ENCODE measurements around the gene MLKL.
"Not testable (repeated sequence)": the region's sequence is repeated elsewhere in the genome, so short reads cannot be mapped to it uniquely, and the experiment has no call there.

MLKL gene

DNA sequence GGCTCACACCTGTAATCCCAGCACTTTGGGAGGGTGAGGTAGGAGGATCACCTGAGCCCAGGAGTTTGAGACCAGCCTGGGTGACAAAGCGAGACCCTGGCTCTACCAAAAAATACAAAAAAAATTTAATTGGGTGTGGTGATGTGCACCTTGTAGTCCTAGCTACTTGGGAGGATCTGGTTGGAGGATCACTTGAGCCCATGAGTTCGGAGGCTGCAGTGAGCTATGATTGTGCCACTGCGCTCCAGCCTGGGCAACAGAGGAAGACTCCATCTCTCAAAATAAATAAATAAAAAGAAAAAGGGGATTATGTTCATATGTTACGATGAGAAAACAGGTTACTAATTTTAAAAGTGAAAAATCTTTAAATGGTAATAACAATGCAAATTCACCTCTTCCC, 996 bp downstream of the MLKL start:
- DNase-seq (ENCODE audit: low spot score) = no peak

DNA sequence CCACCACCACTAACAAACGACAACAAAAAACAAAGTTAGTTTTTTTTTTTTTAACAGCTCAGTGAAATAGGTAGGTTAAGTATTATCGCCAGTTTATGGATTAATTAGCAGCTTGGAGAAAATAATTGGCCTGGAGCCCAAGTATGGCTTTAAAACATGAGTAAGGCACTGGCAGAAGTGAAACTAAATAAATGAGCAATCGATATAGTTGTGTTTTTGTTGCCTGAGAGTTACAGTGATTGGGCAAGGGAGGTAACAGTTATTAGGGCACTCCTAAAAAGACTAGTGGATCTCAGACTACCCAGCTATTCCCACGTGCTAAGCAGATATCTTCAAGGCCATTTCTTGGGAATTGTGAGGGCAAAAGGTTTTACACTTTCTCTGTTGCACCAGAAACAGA, 2.4 kb downstream of the MLKL start:
- no peak for DNase-seq (ENCODE audit: low spot score)

DNA sequence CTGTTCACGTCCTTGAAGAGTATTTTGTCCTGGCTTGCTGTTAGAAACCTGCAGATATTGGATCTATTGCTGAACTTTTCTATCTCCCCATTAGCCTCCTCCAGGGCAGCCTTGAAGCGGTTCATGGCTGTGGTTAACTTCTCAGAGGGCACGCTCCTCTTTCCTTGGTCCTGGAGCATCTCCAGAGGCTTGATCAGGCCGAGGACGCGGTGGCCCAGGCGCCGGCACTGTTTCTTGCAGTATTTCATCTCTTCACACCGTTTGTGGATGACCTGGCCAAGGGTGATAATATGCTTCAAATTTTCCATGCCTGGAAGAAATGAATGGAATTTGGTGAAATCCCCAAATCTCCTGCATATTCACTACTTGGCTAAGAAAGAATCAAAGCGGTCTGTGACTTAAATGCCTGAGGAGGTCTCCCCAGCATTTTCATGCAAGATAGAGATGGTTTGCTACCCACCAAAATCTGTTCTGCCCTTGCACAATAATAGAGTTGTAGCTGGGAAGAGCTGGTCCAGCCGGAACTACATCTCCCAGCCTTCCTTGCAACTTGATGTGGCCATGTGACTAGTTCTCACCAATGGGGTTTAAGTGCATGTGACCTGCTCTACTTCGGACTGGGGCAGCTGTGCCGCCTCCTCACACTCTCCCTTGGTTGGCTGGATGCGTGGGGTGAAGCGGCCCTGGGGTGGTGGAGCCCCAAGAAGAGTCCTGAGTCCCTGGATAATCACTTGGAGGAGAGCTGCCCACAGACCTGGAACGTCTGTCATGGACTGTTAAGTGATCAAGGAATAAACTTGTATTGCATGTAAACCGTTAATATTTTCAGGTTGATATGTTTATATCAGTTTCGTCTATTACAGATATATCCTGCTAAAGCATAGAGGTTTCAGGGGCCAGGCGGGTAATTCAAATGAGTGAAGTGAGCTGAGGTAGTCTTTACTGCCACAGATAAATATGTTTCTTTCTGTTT, 4.9 kb downstream of the MLKL start:
- peak; percentile 88 for DNase-seq (ENCODE audit: low spot score)

DNA sequence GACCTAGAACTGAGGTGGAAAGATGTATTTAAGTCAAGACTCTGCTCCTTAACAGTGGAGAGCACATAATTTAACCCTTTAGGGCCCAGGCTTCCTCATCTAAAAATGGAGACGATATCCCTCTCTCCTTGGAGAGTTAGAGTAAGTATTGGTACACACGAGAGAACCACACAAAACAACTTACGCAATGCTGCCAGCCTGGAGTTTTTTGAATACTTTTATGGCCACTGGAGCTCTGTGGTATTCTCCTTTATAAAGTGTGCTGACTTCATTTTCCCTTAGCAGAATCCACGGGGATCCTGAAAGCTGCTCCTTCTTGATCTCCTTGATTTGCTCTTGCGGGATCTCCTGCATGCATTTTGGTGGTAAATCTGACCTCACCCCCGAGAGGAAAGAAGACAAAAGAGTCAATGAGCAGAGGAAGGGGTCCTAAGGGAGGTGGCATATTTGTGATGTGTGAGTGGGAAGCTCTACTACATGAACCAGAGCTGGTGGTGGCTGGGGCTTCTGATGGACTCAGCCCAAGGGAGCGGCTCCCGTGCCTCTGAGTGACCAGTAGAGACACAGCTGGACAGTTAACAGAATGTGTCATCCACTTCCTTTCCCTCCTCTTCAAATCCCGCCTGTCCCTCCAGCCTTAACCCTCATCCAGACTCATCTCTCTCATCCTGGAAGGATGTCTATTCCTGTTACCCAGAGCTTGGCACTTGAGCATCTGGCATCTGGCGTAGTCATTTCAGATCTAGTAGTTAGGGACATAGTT, 9.4 kb downstream of the MLKL start:
- DNase-seq (ENCODE audit: low spot score) = no peak

DNA sequence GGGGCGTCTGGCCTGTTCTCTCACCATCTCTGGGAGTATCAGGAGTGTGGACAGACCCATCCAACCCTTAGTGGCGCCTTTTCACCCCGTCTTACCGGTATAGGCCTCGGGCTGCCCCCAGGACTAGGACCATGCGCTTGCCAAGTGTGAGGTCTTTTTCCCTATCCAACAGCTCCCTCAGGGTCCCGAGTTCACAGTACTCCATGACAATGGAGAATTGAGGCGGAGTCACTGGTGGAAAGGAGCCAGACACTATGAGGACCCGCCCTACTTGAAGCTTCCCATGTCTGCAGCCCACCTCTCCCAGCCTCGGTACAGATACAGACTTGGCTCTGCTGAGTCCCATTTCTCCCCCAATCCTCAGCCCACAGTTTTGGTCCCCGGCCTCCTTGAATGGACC, 18.1 kb downstream of the MLKL start:
- DNase-seq (ENCODE audit: low spot score) = no peak

DNA sequence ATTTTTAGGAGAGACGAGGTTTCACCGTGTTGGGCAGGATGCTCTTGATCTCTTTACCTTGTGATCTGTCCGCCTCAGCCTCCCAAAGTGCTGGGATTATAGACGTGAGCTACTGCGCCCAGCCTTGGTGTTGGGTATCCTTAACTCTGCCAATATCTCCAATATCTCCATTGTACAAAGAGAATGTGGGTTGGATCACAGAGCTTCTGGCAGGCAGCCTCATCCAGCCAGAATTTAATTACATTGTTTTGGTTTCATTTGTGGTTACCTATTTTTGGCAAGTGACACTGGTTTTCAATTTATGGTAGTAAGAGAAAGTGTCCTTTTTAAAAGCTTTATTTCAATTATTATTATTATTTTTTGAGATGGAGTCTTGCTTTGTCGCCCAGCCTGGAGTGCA, 20.0 kb downstream of the MLKL start:
- DNase-seq (ENCODE audit: low spot score) = no peak

DNA sequence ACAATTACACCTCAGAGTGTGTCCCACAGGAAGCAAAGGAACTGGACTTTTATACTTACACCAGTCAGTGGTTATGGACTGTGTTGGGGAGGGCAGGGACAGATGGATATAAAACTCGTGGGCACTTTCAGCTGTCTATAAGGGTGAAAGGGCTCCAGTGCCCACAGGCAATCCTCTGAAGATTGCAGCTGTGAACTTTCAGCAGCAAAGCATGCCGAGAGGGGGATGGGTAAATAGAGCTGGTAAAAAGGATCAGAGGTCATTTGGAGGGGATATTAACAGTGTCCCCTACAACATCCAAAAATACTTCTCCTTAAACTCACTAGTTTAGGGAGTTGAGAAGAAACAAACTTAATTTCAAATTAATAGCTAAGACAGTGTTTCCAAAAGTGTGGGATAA, 20.7 kb downstream of the MLKL start:
- DNase-seq (ENCODE audit: low spot score) = no peak

DNA sequence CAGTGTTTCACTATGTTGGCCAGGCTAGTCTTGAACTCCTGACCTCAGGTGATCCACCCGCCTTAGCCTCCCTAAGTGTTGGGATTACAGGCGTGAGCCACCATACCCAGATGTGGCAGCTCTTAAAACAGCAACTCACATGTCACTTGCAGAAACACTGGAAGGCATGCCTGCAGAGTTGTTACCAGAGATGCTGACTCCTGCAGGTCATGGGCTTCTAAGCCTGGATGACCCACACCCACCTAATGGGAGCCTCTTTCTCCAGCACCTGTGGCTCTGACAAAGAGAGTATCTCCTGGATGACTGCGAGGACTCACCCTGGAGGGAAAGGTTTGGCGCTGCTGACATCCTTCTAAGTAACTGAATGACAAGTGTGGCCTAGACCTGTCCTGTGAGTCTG, 22.8 kb downstream of the MLKL start:
- no peak for DNase-seq (ENCODE audit: low spot score)

DNA sequence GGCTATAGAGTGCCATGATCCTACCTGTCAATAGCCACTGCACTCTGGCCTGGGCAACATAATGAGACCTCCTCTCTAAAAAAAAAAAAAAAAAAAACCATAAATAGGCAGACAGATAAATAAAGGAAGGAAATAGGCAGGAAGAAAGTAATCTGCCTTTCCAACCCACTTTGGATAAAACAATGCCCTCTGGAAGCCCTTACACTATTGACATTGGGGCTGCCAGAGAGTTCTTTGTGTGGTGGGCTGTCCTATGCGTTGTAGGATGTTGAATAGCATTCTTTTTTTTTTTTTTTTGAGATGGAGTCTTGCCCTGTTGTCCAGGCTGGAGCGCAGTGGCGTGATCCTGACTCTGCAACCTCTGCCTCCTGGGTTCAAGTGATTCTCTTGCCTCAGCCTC, 26.8 kb downstream of the MLKL start:
- DNase-seq (ENCODE audit: low spot score) = no peak

DNA sequence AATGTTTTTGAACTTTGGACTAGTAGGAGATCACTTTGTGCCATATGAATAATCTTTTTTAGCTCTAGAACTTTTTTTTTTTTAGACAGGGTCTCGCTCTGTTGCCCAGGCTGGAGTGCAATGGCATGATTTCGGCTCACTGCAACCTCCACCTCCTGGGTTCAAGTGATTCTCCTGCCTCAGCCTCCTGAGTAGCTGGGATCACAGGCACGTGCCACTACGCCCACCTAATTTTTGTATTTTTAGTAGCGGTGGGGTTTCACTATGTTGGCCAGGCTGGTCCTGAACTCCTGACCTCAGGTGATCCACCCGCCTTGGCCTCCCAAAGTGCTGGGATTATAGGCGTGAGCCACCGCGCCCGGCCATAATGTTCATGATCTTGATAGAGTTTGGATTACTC, 31.8 kb downstream of the MLKL start:
- DNase-seq (ENCODE audit: low spot score) = not testable (repeated sequence)

DNA sequence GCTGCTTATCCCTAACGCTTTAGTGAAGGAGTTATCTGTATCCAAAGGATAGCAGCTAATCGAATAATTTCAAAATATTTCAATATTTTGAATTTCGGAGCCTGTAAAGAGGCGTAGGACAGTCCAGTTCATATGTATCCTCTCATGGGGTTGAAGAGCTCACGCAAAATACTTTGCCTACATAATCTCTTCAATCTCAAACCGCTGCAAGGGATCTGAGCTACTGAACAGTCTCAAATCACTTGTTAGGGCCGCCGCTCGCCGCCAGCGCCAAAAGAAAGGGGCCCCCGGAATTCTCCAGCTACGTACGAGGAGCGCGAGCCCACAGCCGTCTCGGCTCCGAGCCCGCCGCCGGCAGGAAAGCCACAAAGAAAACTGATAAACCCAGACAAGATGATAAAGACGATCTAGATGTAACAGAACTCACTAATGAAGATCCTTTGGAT, 33.4 kb downstream of the MLKL start:
- peak; percentile 15 for DNase-seq (ENCODE audit: low spot score)

DNA sequence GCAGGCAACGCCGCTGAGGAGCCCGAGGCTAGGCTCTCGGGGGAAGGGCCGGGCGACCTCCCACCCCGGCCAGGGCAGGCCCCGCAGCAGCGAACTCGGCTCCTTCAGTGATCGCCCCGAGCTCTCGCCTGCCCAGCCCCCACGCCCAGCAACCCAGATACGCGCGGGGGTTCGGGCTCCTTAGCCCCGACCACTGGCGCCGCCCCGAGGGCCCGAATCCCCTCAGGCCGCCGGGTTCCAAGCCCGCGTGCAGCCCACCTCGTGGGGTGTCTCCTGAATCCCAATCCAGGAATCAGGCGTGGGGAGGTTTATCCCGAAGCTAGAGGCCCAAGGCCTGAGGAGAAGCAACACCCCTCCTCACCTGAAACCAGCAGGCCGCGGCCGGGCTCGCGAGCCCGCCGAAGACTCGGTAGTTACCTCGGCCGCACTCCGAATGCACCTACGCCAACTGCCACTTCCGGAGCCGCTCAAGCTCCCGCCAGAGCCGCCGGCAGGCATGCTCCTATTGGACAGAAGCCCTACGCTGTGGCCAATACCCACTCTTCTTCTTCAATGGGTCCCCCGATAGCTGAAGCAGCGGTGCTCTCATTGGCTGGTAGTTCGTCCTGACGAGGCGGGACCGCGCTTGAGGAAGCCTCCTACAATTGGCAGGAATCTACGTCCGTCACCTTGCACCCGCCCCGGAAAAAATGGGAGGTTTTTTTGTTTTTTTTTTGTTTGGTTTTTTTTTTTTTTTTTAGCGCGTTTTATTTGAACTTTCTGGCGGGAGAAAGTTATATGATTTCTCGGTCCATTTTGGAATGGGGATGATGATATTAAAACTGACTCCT, 34.0 kb downstream of the MLKL start, which contains the start of gene RFWD3:
TSS of gene RFWD3 (minus strand) at position 453 of the 830 bp plus-strand sequence. CDS start 5,428 bp downstream, outside the sequence.
- DNase-seq (ENCODE audit: low spot score) = peak; percentile 100

DNA sequence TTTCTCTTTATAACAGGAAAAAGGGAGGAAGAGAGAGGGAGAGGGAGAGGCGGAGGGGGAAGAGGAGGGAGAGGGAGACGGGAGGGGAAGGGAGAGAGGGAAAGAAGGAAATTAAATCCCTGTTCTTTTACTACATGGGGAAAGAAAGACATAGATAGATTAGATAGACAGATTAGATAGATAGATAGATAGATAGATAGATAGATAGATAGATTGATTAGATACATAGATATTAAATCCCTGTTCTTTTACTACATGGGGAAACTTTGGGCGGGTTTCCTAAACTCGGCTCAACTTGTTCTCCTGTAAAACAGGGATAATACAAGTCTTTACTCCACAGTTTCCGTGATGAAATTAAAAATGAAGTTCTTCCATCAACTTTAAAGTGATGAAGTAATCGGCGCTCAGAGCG, 34.6 kb downstream of the MLKL start:
- DNase-seq (ENCODE audit: low spot score) = no peak

DNA sequence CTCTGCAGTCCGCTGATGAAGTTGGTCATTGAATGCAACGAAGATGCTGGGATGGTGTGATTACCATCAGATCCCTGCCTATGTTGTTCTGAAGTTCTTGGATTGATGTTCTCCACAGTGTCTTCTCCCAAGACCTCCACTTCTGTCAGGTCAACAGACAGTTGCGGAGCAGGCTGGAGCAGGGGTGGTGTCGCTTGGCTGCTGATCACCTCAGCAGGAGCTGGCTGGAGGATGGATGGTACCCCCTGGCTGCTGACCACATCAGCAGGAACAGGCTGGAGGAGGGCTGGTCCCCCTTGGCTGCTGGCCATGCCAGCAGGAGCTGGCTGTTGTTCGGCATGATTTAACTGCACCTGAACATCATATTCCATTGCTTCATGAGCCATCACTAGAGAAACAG, 39.6 kb downstream of the MLKL start:
- DNase-seq (ENCODE audit: low spot score) = no peak

DNA sequence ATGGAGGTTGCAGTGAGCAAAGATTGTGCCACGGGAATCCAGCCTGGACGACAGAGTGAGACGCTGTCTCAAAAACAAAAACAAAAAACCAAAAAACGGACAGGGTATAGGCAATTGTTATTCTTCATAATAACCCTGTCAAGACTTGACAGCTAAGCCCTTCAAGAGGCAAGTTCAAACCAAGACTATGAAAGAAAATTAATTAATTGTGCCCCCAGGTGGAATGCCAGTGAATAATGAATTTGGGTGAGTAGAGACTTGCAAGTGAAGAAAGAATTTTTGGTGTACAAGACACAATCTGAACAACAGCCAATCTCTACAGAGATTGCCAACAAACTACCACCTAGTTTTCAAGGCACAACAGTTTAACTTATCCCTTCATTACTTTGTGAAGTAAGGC, 40.3 kb downstream of the MLKL start:
- DNase-seq (ENCODE audit: low spot score) = no peak

DNA sequence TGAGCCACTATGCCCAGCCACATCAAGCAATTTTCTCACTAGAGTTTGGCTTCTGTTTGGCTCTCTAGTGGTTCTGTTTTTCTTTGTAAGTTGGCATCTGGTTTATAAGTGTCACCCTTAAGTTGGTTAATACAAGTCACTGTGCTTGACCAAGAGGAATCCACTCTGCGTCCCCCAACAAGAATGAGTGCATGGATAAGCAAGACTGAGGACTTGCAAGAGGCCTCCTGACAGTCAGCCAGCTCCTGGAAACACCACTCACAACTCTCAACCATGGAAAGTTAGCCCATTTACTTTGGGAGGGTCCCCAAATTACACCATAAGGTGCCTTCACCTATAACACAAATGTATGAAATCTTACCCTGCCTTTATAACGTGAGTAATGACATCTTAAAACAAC, 41.6 kb downstream of the MLKL start:
- no peak for DNase-seq (ENCODE audit: low spot score)

DNA sequence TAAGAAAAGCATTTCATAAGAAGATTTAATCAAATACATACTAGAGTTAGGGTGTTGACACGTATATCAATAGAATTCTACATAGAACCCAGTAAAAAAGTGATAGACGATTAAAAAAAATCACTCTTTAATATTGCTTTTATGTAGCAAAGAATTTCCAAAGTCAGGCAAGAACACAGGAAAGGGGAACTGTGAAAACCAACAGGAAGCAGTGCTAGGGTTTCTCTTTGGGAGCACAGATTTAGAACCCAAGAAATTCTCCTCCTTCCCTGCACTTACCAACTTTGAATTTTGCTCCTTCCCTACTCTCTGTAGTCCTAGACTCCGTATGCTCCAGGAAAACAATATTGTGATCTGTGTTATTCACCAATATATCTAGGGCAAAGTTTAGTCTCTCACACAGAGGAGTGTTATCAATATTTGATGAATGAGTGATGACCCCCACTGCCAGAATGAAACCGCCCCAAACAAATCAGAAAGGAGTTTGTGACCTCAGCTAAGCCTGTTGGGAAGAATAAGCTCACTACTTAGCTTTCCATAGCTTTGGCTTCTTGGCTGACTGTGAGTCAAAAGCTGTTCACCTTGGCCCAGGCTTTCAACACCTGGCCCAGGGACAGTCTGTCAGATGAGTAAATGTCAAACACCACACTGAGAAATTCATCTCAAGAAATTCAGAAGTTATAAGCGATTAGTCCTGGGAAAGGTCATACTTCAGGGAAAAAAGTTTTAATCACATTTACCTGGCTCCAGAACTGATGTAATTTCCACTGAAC, 42.6 kb downstream of the MLKL start:
- DNase-seq (ENCODE audit: low spot score) = no peak

DNA sequence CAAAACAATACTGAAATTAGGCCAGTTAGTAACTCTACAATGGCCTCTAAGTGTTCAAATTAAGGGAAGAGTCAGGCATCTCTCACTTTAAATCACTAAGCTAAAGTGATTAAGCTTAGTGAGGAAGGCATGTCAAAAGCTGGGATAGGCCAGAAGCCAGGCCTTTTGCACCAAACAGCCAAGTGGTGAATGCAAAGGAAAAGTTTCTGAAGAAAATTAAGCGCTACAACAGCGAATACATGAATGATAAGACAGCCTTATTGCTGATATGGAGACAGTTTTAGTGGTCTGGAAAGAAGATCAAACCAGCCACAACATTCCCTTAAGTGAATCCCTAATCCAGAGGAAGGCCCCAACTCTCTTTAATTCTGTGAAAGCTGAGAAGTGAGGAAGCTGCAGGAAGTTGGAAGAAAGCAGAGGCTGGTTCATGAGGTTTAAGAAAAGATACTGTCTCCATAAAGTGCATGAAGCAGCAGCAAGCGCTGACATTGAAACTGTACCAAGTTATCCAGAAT, 46.1 kb downstream of the MLKL start:
- DNase-seq (ENCODE audit: low spot score) = no peak

DNA sequence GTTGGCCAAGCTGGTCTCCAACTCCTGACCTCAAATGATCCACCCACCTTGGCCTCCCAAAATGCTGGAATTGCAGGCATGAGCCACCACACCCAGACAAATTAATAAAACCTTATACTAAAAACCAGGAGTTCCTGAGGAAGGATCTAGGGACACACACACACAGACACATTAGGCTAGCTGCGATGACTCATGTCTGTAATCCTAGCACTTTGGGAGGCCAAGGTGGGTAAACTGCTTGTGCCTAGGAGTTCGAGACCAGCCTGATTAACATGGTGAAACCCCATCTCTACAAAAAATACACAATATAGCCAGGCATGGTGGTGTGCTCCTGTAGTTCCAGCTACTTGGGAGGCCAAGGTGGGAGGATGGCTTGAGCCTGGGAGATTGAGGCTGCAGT, 47.8 kb downstream of the MLKL start:
- DNase-seq (ENCODE audit: low spot score) = not testable (repeated sequence)

DNA sequence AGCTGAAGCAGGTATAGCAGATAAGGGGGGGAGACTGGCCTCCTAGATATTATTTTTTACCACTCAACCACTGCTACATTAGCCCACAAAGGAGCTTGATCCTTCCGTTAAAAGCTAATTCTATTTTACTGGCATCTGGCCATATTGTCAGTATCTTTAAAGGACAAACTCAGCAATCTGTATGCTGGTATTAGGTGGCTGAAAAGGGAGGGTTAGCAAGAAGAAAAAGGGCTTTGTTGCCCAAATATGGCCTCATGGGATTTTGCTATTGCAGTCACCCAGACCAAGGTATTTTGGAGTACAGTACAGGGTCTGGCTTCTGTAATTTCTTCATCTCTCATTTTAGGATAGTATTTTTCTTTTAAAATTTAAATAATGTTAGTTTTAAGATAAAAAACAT, 48.4 kb downstream of the MLKL start:
- DNase-seq (ENCODE audit: low spot score) = no peak

DNA sequence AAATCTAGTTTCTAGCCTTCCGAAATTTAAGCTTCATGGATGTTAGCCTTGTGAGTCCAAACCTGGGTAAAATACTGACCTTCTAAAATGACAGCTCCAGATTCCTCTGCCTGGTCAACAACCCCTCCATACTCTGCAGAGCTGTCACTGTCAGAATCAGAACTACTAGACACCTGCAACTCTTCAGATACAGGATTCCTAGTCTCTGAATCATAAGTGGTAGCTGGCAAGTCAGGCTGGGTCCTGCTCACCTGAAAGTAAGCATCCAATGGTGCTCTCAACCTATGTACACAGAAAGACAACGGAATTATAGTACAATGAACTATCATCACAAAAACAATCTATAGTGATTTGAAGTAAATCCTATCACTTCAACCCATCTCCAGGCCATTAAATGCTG, 48.8 kb downstream of the MLKL start:
- DNase-seq (ENCODE audit: low spot score) = no peak

All from germinal center (tissue), 1 donor.